Skin epidermis (tissue), 12 donors: ENCODE measurements around the gene PRRG2.
"Not testable (repeated sequence)": the region's sequence is repeated elsewhere in the genome, so short reads cannot be mapped to it uniquely, and the experiment has no call there.

ENCODE experiments used
- H3K27ac ChIP-seq, 21 experiments: fragments of 200-600 bp; sonication (generic) in 11 of 21; one replicate each; pipeline ENCODE4 v1.5.0; 2020; ENCODE audit warnings: mild to moderate bottlenecking in 3 of 21, inconsistent platforms in 2 of 21, moderate library complexity in 2 of 21
- H3K4me3 ChIP-seq, 7 experiments: fragments of 200-600 bp; sonication (generic) in 2 of 7; one replicate each; pipeline ENCODE4 v1.5.0; 2020; ENCODE audit warnings: inconsistent platforms in 2 of 7, mild to moderate bottlenecking in 2 of 7, moderate library complexity in 1 of 7

PRRG2 gene

GRCh38 chr19:49631014-49631588, 50.0 kb downstream of the PRRG2 start:
- Histone ChIP-seq H3K4me3 (no peak overlapping the region), H3K27ac (peak overlapping the region in 3 of 21 experiments; percentile 35 to 47 (median 38))

- Histone ChIP-seq H3K27ac (no peak overlapping the region), H3K4me3 (no peak overlapping the region)
Measured at GRCh38 chr19:49631610-49632192, 50.6 kb downstream of the PRRG2 start.

GRCh38 chr19:49632576-49632975, 51.5 kb downstream of the PRRG2 start:
- no peak overlapping the region for H3K4me3 ChIP-seq
- H3K27ac ChIP-seq, result no peak overlapping the region

DNA sequence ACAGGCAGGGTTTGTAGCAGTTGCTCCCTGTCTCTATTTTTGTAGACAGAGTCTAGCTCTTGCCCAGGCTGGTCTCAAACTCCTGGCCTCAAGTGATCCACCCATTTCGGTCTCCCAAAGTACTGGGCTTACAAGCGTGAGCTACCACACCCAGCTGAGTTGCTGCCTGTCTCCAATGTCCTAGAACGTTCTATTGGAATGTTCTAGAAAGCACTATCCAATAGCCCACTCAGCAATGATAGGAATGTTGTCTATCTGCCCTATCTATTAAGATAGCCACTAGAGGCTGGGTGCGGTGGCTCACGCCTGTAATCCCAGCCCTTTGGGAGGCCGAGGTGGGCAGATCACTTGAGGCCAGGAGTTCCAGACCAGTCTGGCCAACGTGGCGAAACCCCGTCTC, 52.2 kb downstream of the PRRG2 start:
- H3K4me3 ChIP-seq, result not testable (repeated sequence)
- H3K27ac ChIP-seq, result peak overlapping the region in 1 of 21 experiments; percentile 26

DNA sequence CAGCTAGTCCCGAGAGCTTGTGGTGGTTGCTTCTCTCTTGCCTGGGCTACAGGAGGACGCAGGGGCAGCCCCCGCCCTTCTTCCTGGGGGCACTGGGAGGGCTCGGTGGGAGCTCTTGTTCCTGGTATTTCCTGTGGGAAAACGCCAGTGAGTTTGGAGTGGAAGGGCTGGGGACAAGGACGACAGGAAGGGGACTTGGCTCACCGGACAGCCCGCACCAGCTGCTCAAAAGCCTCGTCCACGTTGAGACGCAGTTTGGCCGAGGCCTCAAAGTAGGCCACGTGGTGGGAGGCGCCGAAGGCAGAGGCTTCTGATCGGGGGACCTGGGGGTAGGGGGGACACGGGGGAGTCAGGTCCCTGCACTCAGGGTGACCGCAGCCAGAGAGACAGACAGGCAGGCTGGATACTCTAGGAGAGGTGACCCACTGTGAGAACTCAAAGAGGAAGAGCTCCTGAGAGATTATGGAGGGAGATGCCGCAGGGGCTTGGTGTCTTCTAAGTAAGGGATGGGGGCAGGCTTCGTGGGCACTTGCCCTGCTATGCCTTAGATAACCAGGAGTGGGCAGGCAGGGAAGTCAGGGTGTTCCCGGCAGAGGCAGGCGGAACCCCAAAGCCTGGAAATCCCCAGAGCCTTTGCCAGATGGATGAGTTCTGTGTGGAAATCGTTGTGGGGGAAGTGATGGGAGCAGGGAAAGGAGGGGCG, 54.6 kb downstream of the PRRG2 start:
- no peak overlapping the region for H3K4me3 ChIP-seq

GRCh38 chr19:49636233-49636932, 55.3 kb downstream of the PRRG2 start:
- peak overlapping the region in 10 of 21 experiments; percentile 15 to 82 (median 67) for H3K27ac ChIP-seq
- no peak overlapping the region for H3K4me3 ChIP-seq

More for the DNA sequence above, 54.6 kb downstream of the PRRG2 start:
- H3K27ac ChIP-seq, result peak overlapping the region in 12 of 21 experiments; percentile 15 to 82 (median 67)

DNA sequence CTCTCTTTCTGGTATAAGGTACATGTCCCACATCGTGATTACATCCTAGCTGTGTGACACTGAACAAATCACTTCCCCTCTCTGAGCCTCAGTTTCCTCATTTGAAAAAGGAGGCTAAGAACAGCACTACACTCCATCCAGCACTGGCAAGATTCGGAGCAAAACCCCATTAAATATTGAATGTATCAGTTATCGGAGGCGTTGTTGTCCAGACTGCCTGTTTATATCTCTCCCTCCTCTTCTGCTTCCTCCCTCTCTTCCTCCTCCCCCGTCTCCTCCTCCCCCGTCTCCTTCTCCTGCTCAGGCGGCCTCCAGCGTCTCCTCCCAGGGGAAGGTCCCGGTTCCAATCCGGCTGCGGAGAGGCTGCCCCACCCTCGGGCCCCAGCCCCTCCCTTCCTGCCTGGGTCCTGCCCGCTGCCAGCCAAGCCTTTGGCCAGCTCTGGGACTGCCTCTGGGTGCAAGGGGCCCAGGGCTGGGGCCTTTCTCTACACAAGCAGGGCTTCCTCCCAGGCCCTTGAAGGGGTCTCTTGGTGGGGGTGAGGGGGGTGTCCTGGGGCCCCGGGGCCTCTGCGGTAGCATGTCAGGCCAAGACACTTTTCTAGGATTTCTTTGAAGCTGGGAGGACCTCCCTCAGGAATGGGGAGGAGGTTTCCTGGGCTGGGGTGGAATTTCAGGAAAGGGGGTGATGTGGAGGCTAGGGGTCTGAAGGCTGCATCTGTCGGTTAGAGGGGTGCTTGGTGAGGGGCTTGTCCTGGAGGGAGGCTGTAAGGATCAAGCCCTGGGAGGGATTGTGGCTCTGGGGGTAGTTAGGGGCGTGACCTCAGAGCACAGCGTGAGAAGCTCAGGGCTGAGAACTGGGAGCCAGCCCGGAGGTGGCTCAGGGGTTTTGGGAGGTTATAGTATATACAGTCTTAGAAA, 57.0 kb downstream of the PRRG2 start:
- peak overlapping the region in 6 of 7 experiments; percentile 1 to 97 (median 53) for H3K4me3 ChIP-seq
- H3K27ac ChIP-seq, result peak overlapping the region in 20 of 21 experiments; percentile 55 to 99 (median 80)

GRCh38 chr19:49639401-49640112, 58.4 kb downstream of the PRRG2 start:
- Histone ChIP-seq H3K27ac (peak overlapping the region; percentile 17 to 100 (median 96)), H3K4me3 (peak overlapping the region; percentile 51 to 97 (median 56))

GRCh38 chr19:49640113-49640898, 59.2 kb downstream of the PRRG2 start, which contains the start of gene RRAS:
Gene RRAS (minus strand): TSS chr19:49640143. CDS start chr19:49640098, 45 bp downstream.
- peak within 1 kb of the TSS; percentile 51 to 97 (median 56) for H3K4me3 ChIP-seq
- H3K27ac ChIP-seq, result peak within 1 kb of the TSS; percentile 70 to 100 (median 98)
